Right atrium auricular region (tissue), 2 donors: ENCODE results near the gene SLC49A4. TPM values are rescaled to one million over a fixed set of nuclear protein-coding genes. Genes with fewer than 3 reads are reported as not detected.

ENCODE experiments used
- DNase-seq: peaks from one replicate; pipeline ENCODE4 v3.0.0-alpha.2; 2019; ENCODE audit warnings: low spot score
- H3K27ac ChIP-seq, 2 donors: fragments of 200-600 bp; sonication (generic); 1 replicate in 1 of 2; 2 replicates in 1 of 2; pipeline ENCODE4 v1.5.1; 2016 to 2019
- H3K27me3 ChIP-seq, 2 donors: fragments of 200-600 bp; sonication (generic); one replicate each; pipeline versions ENCODE4 v1.5.1 to v1.6.0; 2017 to 2019
- H3K36me3 ChIP-seq: fragments of 200-600 bp; sonication (generic); one replicate; pipeline ENCODE4 v1.5.1; 2016
- H3K4me1 ChIP-seq, 2 donors: fragments of 200-600 bp; sonication (generic); one replicate each; pipeline versions ENCODE4 v1.5.1 to v1.6.0; 2017 to 2019
- H3K4me3 ChIP-seq, 2 donors: fragments of 200-600 bp; sonication (generic); 1 replicate in 1 of 2; 2 replicates in 1 of 2; pipeline ENCODE4 v1.5.1; 2017 to 2019; ENCODE audit warnings: mild to moderate bottlenecking in 1 of 2, moderate library complexity in 1 of 2
- H3K9me3 ChIP-seq, 2 donors: fragments of 200-600 bp; sonication (generic); one replicate each; pipeline ENCODE4 v1.5.1; 2019
- total RNA-seq, 2 donors: library from RNA; depleted of rRNA; stranded (reverse); fragments of >200 nt; gene quantifications; one replicate each; pipeline ENCODE4 v1.1.0, GENCODE V29; 2016
- TF ChIP-seq, protein P1 (sequence below), 2 donors: fragments of 200-600 bp; sonication (generic); IDR thresholded peaks; one replicate each; pipeline ENCODE4 v1.5.1; 2019; ENCODE audit warnings: antibody characterized with exemption in 2 of 2

The SLC49A4 gene
- total RNA-seq, 2 donors from 2014 or later, result 22.9 to 25.7 TPM

DNA sequence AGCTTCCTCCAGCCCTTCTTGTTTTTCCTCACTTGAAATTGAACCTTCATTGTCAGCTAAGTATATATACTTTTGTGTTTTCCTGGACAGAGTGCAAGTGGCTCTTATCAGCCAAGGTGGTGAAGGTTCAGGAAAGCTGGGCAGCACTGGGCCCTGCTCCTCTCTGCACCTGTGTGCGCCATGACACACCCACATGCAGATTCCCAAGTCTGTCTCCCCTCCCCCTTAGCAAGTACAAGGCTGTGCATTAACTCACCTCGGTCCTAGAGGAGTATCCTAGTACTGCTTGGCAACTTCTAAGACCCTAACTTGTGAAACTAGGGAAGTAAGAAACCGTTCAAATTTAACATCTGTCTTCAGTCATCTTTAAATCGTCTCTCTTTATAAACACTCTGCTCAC lies 85.8 kb downstream of the SLC49A4 start:
- Histone ChIP-seq H3K4me3 (no peak overlapping the region), H3K27ac (no peak overlapping the region), H3K9me3 (no peaks in the 10 kb centered on the region), H3K27me3 (no peaks in the 10 kb centered on the region), H3K36me3 (peaks cover 17% of the 10 kb centered on the region), H3K4me1 (no peaks in the 10 kb centered on the region)
- TF ChIP-seq, protein P1, sequence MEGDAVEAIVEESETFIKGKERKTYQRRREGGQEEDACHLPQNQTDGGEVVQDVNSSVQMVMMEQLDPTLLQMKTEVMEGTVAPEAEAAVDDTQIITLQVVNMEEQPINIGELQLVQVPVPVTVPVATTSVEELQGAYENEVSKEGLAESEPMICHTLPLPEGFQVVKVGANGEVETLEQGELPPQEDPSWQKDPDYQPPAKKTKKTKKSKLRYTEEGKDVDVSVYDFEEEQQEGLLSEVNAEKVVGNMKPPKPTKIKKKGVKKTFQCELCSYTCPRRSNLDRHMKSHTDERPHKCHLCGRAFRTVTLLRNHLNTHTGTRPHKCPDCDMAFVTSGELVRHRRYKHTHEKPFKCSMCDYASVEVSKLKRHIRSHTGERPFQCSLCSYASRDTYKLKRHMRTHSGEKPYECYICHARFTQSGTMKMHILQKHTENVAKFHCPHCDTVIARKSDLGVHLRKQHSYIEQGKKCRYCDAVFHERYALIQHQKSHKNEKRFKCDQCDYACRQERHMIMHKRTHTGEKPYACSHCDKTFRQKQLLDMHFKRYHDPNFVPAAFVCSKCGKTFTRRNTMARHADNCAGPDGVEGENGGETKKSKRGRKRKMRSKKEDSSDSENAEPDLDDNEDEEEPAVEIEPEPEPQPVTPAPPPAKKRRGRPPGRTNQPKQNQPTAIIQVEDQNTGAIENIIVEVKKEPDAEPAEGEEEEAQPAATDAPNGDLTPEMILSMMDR (IDR thresholded peaks at IDR 0.05), result no peak
- no peak for DNase-seq

DNA sequence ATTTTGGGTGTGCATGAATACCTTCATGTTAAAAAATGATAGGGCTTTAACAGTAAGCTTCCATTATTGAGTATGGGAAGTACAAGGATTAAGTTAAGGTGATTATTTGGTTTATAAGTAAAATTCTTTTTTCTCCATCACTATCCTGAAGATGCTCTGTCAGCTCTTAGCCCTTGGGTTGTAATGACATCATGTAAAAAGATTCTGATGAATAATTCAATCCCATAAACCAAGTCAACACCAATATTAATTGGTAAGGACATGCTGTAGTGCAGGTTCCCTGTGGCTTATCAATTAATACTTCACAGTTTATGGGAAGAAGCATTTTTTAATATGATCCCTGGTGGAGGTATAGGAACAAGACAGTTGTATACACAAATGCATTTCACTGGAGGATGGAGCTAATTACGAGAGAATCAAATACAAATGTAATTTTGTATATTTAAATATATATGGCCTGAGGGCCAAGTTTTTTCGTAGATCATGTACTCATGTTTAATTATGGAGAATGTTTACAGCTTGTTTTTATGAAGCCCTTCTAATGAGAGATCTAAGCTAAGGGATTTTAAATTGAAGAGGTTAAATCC lies 87.6 kb downstream of the SLC49A4 start:
- Histone ChIP-seq H3K4me3 (no peak overlapping the region), H3K4me1 (no peaks in the 10 kb centered on the region), H3K27ac (no peak overlapping the region), H3K9me3 (no peaks in the 10 kb centered on the region), H3K27me3 (no peaks in the 10 kb centered on the region), H3K36me3 (peaks cover 17% of the 10 kb centered on the region)
- no peak for DNase-seq
- TF ChIP-seq, protein P1 (IDR thresholded peaks at IDR 0.05), result no peak

DNA sequence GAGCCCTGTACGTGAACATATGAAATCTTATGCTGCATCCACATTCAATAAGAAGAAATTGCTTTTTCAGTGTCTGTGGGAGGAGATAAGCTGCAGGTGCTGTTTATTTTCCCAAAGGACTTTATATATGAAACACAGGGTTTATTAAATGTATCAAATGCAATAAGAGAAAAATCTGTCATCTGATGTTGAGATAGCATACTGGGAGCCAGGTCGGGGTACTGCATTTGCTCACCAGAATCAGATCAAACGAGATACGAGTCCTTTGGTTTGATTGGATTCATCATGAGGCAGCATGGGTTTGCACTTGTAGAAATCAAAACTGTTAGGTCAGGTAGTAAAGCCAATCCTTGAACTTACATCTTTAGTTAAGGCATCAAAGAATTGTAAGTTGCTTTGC lies 91.4 kb downstream of the SLC49A4 start:
- no peak for DNase-seq
- Histone ChIP-seq H3K9me3 (no peaks in the 10 kb centered on the region), H3K36me3 (no peaks in the 10 kb centered on the region), H3K27ac (no peak overlapping the region), H3K4me3 (no peak overlapping the region), H3K27me3 (no peaks in the 10 kb centered on the region), H3K4me1 (peaks cover 0 to 12% of the 10 kb centered on the region in 2 donors)
- TF ChIP-seq, protein P1 (IDR thresholded peaks at IDR 0.05), result no peak

DNA sequence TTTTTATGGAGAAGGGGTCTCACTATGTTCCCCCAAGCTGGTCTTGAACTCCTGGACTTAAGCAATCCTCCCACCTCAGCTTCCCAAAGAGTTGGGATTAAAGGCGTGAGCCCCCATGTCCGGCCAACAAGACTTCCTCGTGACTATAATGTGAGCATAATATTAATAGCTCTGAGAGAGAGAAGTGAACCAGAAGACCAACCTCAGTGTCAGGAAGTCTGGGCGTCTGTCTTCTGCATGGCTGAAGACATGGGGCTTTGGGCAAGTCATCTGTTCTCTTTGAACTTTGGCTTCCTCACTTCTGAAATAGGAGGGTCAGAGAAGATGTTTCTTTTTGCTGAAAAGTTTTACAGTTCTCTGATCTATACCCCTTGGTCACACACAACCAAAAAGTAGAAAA lies 92.1 kb downstream of the SLC49A4 start:
- Histone ChIP-seq H3K4me1 (peaks cover 0 to 12% of the 10 kb centered on the region in 2 donors), H3K36me3 (no peaks in the 10 kb centered on the region), H3K4me3 (no peak overlapping the region), H3K27ac (no peak overlapping the region), H3K27me3 (no peaks in the 10 kb centered on the region), H3K9me3 (no peaks in the 10 kb centered on the region)
- TF ChIP-seq, protein P1 (IDR thresholded peaks at IDR 0.05), result no peak
- DNase-seq, result no peak

DNA sequence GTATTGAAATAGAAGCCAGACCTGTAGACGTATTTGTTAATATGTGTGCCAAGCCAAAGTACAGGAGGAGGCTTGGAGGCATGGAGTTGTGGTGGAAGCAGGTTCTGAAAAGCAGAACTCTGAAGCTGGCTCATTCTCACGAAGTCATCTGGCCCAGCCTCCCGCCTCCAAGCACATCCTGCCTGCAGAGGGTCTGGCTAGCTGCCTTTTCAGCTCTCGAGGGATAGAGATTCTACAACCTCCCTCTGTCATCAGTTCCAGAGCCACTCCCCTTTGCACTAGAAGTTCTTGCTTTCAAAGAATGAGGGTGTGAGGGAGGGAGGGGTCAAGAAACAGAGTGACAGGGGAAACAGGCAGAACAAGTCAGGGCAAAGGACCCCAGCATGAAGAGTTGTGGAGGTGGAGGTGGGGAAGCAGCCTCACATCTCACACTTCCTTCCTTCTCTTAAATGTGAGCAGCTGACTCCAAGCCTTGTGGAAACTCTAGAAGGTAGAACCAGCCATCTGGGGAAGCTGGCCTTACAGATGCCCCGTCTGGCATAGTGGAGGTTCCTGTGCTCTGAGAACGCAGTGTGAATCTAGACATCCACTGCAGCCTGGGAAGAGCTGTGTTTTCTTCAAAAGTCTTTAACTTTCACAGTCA lies 95.3 kb downstream of the SLC49A4 start:
- H3K4me1 ChIP-seq, result peaks cover 0 to 12% of the 10 kb centered on the region in 2 donors
- no peaks in the 10 kb centered on the region for H3K9me3 ChIP-seq
- H3K36me3 ChIP-seq, result no peaks in the 10 kb centered on the region
- H3K4me3 ChIP-seq, result no peak overlapping the region
- no peak for DNase-seq
- no peak overlapping the region for H3K27ac ChIP-seq
- H3K27me3 ChIP-seq, result no peaks in the 10 kb centered on the region
- TF ChIP-seq, protein P1 (IDR thresholded peaks at IDR 0.05), result no peak
